Lower leg skin (tissue), 3 donors: ENCODE results near the gene POT1.

Experiments
- POLR2A ChIP-seq, 2 donors: fragments of 450-650 bp; IDR thresholded peaks; one replicate each; pipeline ENCODE4 v1.6.1; 2016 to 2017; ENCODE audit warnings: antibody characterized with exemption in 2 of 2, mild to moderate bottlenecking in 1 of 2, moderate library complexity in 1 of 2
- TF ChIP-seq, protein P1 (sequence below), 3 donors: fragments of 450-650 bp; IDR thresholded peaks; one replicate each; pipeline ENCODE4 v1.5.1; 2016; ENCODE audit warnings: antibody characterized with exemption in 3 of 3, mild to moderate bottlenecking in 3 of 3, moderate library complexity in 2 of 3

DNA sequence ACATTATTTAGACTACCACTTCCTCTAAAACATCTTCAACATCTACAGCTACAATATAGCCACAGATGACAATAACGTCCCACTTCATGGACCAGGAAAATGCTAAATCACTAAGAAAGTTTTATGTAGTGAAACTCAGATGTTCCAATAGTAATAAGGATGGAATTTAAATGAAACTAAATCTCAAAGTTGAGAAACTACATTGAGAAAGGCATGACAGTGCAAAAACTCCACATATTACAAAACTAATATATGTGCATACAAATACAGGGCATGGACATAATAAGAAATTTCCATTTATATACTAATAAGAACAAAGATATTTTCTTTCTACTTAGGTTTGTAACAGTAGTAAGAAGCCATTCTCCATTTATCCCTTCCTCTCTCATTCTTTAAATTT lies 31.1 kb downstream of the POT1 start:
- TF ChIP-seq, protein P1, sequence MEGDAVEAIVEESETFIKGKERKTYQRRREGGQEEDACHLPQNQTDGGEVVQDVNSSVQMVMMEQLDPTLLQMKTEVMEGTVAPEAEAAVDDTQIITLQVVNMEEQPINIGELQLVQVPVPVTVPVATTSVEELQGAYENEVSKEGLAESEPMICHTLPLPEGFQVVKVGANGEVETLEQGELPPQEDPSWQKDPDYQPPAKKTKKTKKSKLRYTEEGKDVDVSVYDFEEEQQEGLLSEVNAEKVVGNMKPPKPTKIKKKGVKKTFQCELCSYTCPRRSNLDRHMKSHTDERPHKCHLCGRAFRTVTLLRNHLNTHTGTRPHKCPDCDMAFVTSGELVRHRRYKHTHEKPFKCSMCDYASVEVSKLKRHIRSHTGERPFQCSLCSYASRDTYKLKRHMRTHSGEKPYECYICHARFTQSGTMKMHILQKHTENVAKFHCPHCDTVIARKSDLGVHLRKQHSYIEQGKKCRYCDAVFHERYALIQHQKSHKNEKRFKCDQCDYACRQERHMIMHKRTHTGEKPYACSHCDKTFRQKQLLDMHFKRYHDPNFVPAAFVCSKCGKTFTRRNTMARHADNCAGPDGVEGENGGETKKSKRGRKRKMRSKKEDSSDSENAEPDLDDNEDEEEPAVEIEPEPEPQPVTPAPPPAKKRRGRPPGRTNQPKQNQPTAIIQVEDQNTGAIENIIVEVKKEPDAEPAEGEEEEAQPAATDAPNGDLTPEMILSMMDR (IDR thresholded peaks at IDR 0.05) = no peak
- TF ChIP-seq POLR2A (IDR thresholded peaks at IDR 0.05) = no peak
